ENCODE measurements around the gene ADAMTS18.

Gene ADAMTS18

DNA sequence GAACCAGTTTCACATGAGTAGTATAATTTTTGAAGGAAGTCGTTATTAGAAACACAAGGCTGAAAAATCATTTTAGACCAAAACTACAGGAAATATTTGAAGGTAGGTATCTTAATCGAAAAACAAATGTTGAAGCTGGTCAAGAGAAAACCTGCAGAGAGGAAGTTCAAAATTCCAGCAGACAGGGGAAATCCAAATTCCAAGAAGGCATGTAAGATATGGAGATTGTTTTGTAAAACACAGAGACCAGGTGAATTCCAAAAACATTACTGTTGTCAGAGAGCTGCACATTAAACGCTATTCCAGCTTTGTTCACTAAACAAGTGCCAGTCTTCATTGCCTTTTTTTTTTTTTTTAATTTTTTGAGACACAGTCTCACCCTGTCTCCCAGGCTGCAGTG lies 38.4 kb downstream of the ADAMTS18 start:
- no peak for DNase-seq (ENCODE audit: low read depth in 2 of 2)

DNA sequence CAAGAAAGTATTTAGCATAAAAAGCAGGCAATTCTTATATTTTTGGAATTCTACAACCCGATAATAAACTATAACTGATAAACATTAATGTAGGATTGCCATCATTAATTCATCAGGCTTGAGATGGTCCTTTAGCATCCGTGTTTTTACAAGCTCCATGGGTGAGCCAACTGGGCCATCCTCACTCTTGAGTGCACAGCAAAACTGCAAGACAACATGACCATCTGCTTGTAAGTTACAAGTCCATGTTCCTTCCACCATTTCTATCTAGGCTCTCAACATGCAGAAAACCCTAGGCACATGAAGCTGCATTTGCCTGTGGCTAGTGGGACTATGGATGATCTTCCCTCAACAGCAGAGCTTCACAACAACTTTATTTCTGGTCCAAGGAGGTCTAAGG lies 40.1 kb downstream of the ADAMTS18 start:
- no peak for DNase-seq (ENCODE audit: low read depth in 2 of 2)

DNA sequence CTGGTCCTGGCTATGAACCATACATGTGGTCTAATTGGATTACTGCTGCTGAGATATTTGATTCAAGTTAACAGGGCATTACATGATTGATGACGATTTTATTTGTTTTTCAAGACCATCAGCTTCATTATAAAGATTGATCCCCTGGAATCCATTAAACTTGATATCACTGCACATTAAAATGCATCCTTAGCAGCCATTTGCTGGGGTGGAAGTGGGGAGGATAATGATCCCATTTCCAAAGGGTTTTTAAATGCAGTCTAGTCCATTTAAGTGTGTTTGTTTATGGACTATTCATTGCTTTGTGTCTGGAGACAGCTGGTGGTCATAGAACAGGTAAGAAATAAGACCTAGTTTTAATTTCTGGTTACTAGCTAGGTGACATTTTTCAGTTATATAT lies 40.9 kb downstream of the ADAMTS18 start:
- no peak for DNase-seq (ENCODE audit: low read depth in 2 of 2)

DNA sequence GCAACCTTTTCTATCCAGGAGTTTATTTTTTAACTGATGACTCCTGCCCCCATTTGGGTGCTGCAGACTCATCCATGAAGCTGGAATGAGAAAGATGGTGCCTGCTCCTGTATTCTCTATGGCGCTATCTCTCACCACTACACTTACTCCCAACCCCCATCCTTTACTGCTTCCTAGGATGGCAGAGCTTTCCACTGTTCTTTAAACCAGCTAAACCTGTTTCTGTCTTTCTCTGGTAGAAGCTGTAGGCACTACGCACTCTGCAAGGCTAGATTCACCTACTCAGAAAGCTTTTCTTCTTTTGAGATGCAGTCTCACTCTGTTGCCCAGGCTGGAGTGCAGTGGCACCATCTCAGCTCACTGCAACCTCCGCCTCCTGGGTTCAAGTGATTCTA lies 47.0 kb downstream of the ADAMTS18 start:
- no peak for DNase-seq (ENCODE audit: low read depth in 2 of 2)

DNA sequence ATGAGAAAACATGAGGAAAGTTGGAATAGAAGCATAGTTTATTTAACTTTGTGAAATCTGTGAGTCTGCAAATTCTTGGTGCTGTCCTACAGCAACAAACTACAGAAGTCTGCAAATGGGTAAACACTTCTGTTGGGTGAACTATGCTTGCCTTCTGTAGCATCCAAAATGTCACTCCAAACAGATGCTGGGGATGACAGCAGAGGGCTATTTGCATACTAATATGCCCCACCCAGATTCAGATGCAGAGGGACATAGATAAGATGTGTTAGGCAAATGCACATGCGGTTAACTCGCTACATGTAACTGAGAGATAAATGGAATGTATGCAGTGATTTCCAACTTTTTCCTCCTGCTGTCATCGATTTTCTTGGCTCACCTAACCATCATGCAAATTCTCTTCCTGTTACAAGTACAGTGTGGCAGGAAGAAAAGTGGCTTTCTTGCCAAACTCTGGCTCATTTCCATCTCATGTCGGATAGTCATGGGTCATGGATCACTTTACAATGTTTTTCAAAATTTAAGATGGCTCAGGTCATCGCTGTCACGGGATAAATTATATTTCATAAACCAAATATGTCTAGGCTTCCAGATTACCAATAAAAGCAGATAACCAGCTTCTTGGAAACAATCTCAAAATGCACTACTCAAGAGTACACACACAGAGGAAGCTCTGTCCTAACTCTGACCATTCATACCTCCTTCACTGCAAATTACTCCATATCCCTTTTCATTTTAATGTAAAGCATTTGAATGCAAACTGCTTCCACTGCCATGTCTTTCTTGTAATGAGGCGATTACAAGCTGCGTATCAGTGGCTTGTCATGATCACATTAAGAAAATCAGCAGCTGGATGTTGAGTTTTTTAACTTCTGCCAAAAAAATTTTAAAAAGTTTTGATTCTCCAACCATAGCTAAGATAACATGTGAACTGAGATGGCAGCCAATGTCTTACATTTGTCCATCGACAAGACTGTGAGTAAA lies 47.7 kb downstream of the ADAMTS18 start:
- DNase-seq (ENCODE audit: low read depth in 2 of 2), result no peak

DNA sequence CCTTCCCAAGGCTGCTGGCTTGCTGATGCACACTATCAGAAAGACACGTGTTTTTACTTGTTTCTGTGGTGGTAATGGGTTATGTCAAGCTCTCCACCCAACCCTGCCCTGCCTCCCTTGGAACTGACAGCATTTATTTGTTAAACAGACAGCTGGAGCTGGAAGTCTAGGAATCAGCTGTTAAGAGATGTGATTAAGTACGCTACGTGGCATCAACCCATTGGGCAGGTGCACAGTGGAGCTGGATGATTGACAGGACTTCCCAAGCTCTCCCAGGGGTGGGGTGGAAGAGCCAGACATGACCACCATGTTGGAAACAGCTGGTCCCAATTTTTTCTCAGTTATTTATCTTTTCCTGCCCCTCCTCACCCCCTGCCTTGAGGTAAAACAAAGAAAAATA lies 49.4 kb downstream of the ADAMTS18 start:
- no peak for DNase-seq (ENCODE audit: low read depth in 2 of 2)

DNA sequence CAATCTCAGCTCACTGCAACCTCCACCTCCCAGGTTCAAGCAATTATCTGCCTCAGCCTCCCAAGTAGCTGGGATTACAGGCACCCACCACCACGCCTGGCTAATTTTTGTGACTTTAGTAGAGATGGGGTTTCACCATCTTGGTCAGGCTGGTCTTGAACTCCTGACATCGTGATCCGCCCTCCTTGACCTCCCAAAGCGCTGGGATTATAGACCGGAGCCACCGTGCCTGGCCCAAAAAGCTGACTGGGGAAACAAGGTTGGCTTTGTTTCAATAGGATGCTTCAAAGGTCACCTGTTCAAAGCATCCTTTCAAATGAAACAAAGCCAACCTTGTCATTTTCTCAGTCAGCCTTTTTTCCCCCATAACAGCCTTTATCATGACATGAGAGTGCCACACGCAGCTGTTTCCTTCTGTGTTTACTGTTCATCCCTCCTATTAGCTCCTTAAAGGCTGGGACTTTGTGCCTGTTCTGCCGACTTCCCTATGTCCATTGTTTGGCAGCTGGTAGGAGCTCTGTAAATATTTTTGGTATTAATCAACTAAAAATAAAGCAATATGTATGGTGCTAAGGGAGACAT lies 51.1 kb downstream of the ADAMTS18 start:
- no peak for DNase-seq (ENCODE audit: low read depth in 2 of 2)

DNA sequence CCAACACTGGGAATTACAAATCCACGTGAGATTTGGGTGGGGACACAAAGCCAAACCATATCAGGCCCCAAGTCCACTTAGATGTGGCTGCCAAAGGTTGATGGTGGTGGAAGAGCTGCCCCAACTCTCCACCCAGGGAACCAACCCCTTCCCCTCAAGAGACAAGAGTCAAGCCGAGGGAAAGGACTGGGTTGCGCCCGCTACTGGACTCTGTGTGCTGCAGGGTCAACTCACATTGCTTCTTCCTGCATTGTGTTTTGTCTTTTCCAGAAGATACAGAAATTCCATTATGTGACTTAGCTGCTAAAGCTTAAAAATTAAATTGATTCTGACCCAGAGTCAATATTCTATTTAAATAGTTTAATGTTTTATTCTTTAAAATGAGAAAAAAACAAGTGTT lies 58.5 kb downstream of the ADAMTS18 start:
- DNase-seq (ENCODE audit: low read depth in 2 of 2), result no peak

DNA sequence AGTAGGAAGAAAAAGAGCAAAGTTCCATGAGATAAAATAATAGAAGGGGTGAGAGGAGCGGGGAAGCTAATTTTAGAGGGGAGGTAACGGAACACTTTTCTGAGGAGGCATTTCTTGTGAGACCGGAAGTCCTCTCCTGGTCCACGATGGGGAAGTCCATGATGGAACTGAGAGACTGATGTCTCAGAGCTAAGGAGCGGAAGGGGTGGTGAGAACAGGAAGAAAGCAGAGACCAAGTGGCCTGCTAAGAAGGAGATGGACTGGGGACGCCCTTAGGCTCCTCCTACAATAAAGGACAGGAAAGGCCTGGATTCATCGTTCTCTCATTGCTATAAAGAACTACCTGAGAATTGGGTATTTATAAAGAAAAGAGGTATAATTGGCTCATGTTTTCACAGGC lies 59.4 kb downstream of the ADAMTS18 start:
- DNase-seq (ENCODE audit: low read depth in 2 of 2), result no peak

DNA sequence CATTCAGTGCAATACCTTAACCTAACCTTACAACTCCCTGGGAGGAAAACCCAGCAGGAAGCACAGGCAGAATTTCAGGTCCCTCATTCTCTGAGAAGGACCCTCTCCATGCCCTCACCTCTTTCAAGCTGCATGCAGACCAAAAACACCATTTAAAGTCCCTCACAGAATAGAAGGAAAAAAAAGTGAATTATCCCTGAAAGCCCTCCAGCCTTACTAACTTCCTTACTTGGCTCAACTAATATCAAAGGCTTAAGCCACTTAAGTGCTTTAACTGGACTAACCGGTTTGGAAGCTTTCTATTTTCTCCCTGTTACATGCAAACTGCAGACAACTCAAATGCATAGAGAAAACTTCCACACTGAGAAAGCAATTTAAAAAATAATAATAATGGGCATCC lies 60.5 kb downstream of the ADAMTS18 start:
- no peak for DNase-seq (ENCODE audit: low read depth in 2 of 2)

DNA sequence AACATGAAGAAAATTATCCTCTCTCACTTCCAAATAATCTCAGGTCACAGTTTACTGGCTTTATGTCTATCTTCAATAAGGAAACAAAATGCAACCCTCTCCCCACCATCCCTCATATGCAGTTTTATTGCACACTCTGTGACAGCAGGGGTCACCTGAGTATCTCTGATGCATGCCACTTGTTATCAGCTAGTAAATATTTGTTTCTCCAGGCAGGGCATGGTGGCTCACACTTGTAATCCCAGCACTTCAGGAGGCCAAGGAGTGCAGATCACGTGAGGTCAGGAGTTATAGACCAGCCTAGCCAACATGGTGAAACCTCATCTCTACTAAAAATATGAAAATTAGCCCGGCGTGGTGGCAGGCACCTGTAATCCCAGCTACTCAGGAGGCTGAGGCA lies 61.1 kb downstream of the ADAMTS18 start:
- no peak for DNase-seq (ENCODE audit: low read depth in 2 of 2)

DNA sequence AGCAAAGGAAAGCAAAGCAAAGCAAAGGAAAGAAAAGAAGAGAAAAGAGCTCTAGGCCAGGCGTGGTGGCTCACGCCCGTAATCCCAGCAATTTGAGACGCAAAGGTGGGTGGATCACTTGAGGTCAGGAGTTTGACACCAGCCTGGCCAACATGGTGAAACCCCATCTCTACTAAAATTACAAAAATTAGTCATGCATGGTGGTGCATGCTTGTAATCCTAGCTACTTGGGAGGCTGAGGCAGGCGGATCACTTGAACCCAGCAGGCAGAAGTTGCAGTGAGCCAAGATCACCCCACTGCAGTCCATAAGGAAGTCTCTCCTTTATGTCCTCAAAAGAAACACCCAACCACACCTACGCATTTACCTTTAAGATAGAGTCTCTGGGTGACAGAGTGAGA lies 70.1 kb downstream of the ADAMTS18 start:
- DNase-seq (ENCODE audit: low read depth in 2 of 2), result no peak

DNA sequence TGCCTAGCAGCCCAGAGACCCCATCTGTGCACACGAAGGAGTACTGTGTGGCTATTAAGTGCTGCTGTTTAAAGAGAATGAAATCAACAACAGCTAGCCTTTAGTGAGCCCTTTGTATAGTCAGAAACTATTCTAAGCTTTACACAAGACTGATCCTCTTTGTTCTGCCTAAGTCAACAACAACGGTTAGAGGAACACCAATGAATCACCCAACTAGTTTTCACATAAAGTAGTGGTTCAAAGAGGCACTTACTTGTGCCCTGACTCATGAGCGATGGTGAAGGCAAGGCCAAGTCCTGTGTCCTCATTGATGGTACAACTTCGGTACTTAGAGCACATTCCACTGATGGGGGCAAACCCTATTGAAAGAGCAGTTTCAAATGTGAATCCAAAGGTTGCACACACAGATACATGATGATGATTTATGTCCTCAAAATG lies 75.8 kb downstream of the ADAMTS18 start:
- no peak for DNase-seq (ENCODE audit: low read depth in 2 of 2)

DNA sequence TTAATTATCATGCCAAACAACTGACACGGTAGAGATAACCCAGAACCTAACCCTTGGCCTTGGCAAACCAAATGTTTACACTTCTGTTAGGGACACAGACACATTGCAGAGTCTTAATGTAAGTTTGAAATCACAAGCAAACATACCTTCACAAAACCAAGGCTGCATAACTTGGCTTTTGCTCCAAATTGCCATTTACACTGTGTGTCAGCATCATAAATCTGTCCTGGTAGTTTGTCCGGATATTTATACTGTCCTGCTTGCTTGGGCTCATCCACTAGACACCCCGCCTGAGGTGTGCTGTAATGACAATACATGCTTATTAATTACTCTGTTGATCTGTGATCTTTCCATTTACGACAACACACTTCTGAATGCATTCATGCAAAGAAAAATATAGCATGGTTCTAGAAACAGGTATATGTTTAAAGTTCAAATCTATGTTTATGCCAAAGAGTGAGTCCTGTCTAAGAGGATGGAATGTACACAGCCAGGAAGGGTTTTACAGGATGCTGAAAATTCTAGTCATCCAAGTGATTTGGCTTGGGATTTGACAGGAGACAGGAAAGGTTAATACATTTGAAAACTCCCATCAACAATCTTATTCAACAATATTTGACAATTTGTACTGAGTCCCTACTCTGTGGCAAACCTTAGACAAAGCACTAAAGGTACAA lies 81.1 kb downstream of the ADAMTS18 start:
- DNase-seq (ENCODE audit: low read depth in 2 of 2), result no peak

DNA sequence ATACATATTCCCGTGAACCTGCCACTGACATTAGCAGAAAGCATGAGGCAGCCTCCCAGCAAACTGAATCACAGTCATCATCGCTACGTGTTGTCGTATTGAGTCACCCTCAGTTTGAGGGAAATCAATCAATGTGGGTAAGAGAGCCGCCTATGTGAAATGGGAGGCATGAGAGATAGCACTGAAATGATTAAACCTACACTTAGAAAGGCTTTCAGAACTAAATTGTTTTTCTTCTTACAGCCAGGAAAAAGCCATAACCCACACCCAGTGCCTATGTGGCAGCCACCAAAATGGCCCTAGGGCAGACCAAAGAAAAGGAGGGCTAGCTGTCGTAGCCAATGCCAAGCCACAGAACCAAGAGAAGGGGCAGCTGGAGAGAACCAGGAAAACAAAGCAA lies 90.5 kb downstream of the ADAMTS18 start:
- no peak for DNase-seq (ENCODE audit: low read depth in 2 of 2)

DNA sequence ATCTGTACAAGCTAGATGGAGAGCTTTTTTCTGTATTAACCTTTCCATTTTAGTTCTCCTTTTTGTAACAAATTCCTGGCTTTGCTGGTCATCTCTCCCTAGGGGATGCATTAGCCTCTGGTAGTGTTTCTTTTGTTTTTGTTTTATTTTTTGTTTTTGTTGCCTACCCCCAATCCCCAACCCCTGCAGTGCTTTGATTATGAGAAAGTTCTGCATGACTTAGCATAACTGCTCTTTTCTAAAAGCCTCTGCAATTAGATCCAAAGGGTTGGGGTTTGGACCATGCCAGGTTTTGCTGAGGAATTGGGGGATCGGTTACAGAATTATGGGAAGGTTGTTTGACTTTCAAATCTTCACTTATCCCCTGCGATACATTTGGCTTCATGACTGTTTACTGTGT lies 98.2 kb downstream of the ADAMTS18 start:
- no peak for DNase-seq (ENCODE audit: low read depth in 2 of 2)

DNA sequence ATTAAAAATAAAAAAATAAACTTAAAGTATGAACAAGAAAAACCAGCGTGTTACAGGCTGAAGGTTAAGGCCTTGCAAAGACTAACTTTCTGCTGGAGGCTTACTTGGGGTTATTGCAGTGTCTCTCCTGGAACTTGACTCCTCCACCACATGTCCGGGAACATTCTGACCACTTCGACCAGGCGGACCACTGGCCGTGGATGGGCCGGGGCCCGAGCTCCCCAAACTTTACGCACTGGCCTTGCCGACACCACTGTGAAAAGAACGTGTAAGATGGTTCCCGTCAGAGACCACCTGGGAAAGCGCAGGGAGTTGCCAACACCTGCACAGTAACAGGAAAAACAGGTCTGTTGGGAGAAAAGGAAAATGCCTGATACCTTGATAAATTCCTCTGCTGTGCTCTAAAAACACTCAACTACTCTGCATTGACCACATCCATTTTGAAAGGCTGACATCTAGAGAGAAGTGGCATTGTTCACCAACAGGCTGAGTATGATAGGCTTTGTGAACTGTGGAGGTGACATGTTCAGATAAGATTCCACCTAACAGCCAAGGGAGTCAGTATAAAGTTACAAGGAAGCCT lies 99.1 kb downstream of the ADAMTS18 start:
- no peak for DNase-seq (ENCODE audit: low read depth in 2 of 2)

DNA sequence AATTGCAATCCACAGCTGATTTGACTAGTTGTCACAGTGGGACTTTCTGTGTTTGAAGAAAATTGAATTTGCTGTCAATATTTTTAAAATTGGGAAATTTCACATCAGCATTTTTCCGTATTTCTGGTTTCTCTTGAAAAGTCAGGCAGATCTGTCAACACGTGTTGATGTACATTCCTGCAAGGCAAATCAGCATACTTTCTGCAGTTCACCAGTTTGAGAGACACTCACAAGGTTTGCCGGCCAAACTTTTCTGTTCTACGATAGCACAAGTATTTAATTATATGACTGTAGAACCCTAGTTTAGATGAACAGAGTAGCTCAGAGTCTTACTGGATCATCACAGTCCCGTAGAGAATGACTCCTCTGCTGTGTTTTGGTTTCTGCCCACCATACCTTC lies 102.0 kb downstream of the ADAMTS18 start:
- DNase-seq (ENCODE audit: low read depth in 2 of 2), result no peak

DNA sequence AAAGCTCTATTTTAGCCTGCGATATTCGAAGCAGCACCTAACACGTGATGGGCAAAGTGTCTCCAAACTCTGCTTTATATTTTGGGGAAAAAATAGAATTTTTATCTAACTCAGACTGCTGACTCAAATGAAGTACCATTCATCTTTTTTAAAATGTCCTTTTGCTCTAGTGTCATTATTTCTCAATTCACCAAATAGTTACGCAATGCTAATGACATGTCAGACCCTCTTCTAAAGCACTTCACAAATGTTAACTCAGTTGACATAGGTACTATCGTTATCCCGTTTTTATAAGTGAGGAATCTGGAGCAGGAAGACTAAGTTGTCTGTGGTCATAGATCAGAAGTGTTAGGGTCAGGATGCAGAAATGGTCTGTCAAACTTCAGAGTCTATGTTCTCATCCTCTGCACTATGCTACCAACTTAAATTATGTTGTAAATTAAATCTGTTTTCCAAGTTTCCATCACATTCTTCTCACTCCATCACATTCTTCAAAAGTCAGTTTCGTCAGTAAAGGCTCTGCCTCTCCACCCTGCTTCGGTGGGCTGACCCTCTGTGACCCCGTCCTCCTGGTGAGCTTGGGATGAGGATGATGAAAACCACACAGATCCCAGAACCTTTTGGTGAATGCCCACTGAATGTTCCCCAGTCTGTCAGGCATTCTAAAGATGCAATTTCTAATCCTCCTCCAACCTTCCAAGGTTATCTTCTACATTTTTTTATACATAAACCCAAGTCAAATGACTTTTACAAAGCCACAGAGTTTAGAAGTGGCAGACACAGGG lies 102.8 kb downstream of the ADAMTS18 start:
- DNase-seq (ENCODE audit: low read depth in 2 of 2), result no peak

DNA sequence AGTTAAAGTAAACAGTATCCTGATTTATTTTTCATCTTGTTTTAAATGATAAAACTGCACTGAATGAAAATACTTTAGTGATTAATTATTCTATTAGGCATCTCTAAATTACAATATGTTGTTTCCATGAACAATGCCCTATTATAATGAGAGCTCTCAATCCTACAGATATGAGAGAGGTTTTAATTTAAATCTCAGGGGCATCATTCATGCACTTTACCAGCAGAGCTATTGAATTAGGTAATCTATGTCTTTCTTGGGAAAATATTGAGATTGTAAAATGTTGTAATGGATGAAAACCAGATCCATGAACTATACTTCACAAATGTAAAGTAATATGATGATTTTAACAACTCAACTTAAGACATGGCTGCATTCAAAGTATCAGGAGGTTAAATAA lies 103.8 kb downstream of the ADAMTS18 start:
- no peak for DNase-seq (ENCODE audit: low read depth in 2 of 2)

DNA sequence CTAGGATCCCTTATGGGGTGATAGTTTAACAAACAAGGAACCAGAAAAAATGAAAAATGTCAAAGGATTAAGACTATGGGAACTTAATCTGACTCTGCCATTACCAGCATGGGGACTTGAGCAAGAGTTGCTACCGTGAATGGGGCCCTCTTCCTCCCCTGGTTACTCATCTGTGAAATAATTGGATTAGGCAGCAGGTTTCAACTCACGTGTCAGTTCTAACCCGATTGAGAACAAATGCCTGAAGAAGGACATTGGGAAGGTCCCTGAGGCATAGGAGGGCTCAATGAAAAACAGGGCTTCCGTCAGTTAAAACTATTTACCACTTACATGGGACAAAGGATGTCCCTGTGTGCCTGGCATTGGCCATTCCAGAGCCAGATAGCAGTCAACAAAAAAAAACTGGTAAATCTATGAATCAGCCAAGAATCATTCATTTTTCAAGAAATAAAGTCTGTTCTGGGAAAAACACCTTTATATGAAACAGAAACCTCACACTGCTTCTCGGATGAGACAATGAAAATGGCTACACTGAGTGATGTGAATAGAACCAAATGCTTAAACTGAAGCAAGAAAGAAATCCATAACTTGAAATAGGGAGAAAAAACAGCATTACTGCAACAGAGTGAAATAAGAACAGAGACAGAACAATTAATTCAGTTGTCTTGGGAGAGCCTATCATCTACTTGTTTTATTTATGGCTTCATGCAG lies 104.3 kb downstream of the ADAMTS18 start:
- no peak for DNase-seq (ENCODE audit: low read depth in 2 of 2)

Measured in activated CD8-positive, alpha-beta memory T cell treated with anti-CD3 and anti-CD28 coated beads for 4 hours (primary cell).